IMR-90 (cell line): ENCODE results near the gene RTN3. TPM values are rescaled to one million over a fixed set of nuclear protein-coding genes. Genes with fewer than 3 reads are reported as not detected.

Source experiments
- ATAC-seq: fragments of 200-7000 bp; cut with Tn5 transposase; 2 replicates; pipeline ENCODE4 v1.9.1; 2020; ENCODE audit warnings: low read depth, mild to moderate bottlenecking, moderate library complexity
- BruUV-seq: library from RNA; stranded (reverse); fragments of 400-500 nt; replicated peaks from 2 replicates; lab custom pipeline; 2021; lab: Mats Ljungman, UMichigan
- CTCF ChIA-PET: fragments of 300-600 bp; formaldehyde crosslinking; extraction: SDS; loops from one replicate; lab custom pipeline; 2021; ENCODE audit warnings: antibody characterized with exemption; lab: Yijun Ruan, JAX
- POLR2A ChIA-PET: fragments of 300-600 bp; sonication (Branson Sonifier 250); formaldehyde crosslinking; loops from one replicate; lab custom pipeline; 2022; ENCODE audit warnings: antibody characterized with exemption; ENCODE audit not compliant: unreplicated experiment; lab: Charles Lee
- DNase-seq: peaks from one replicate; pipeline ENCODE4 v3.0.0; 2013
- H2AFZ ChIP-seq: replicated peaks from 2 replicates; pipeline ENCODE3; 2013; ENCODE audit warnings: low read length, mild to moderate bottlenecking; ENCODE audit not compliant: poor library complexity
- H2AK5ac ChIP-seq: 2 replicates; pipeline ENCODE4 v1.6.1; 2013; ENCODE audit warnings: low read depth, low read length, inconsistent platforms
- H2AK9ac ChIP-seq: replicated peaks from 2 replicates; pipeline ENCODE3; 2013; ENCODE audit warnings: mild to moderate bottlenecking, low read depth, low read length, moderate library complexity; ENCODE audit not compliant: poor library complexity
- H2BK120ac ChIP-seq: 2 replicates; pipeline ENCODE4 v1.6.1; 2013; ENCODE audit warnings: low read depth, low read length, inconsistent platforms
- H2BK15ac ChIP-seq: 3 replicates; pipeline ENCODE4 v1.6.1; 2013; ENCODE audit warnings: low read depth, low read length, inconsistent platforms
- H2BK20ac ChIP-seq: 2 replicates; pipeline ENCODE4 v1.6.1; 2013; ENCODE audit warnings: low read depth, mild to moderate bottlenecking, inconsistent platforms, low read length, moderate library complexity
- H2BK5ac ChIP-seq: 2 replicates; pipeline ENCODE4 v1.6.1; 2013; ENCODE audit warnings: mild to moderate bottlenecking, low read depth, low read length, inconsistent platforms; ENCODE audit not compliant: poor library complexity, severe bottlenecking
- H3K14ac ChIP-seq: replicated peaks from 2 replicates; pipeline ENCODE4 v1.6.1; 2013; ENCODE audit warnings: low read depth, low read length, inconsistent platforms
- H3K18ac ChIP-seq: 2 replicates; pipeline ENCODE4 v1.6.1; 2013; ENCODE audit warnings: low read depth, low read length, control low read depth
- H3K23ac ChIP-seq: 2 replicates; pipeline ENCODE4 v1.6.1; 2013; ENCODE audit warnings: low read depth, low read length, inconsistent platforms
- H3K27ac ChIP-seq: 2 replicates; pipeline ENCODE4 v1.5.1; 2013; ENCODE audit warnings: mild to moderate bottlenecking, control low read depth, low read length; ENCODE audit not compliant: insufficient read depth
- H3K27me3 ChIP-seq: 2 replicates; pipeline ENCODE4 v1.6.1; 2013; ENCODE audit warnings: low read length; ENCODE audit not compliant: control insufficient read depth, insufficient read depth
- H3K36me3 ChIP-seq: 2 replicates; pipeline ENCODE4 v1.6.1; 2013; ENCODE audit warnings: low read length, mixed read lengths; ENCODE audit not compliant: control insufficient read depth, insufficient read depth
- H3K4ac ChIP-seq: 2 replicates; pipeline ENCODE4 v1.6.1; 2013; ENCODE audit warnings: low read depth, low read length, inconsistent platforms
- H3K4me1 ChIP-seq: 2 replicates; pipeline ENCODE4 v1.6.1; 2013; ENCODE audit warnings: low read length, mixed read lengths; ENCODE audit not compliant: control insufficient read depth, insufficient read depth
- H3K4me2 ChIP-seq: 2 replicates; pipeline ENCODE4 v1.6.1; 2013; ENCODE audit warnings: low read depth, mild to moderate bottlenecking, control low read depth, low read length, moderate library complexity
- H3K4me3 ChIP-seq: 2 replicates; pipeline ENCODE4 v1.5.1; 2013; ENCODE audit warnings: low read depth, mild to moderate bottlenecking, control low read depth, low read length, moderate library complexity; ENCODE audit not compliant: insufficient read depth
- H3K56ac ChIP-seq: 2 replicates; pipeline ENCODE4 v1.6.1; 2013; ENCODE audit warnings: low read length, inconsistent platforms; ENCODE audit not compliant: insufficient read depth; ENCODE audit errors: extremely low read depth
- H3K79me1 ChIP-seq, 2 experiments: 2 replicates each; pipeline ENCODE4 v1.6.1; 2013; ENCODE audit warnings: low read length in 2 of 2, inconsistent platforms in 1 of 2, low read depth in 1 of 2
- H3K9ac ChIP-seq: 2 replicates; pipeline ENCODE4 v1.6.1; 2013; ENCODE audit warnings: low read depth, low read length, control low read depth
- H3K9me1 ChIP-seq: 2 replicates; pipeline ENCODE4 v1.6.1; 2013; ENCODE audit warnings: low read length, inconsistent platforms; ENCODE audit not compliant: insufficient read depth
- H3K9me3 ChIP-seq: 2 replicates; pipeline ENCODE4 v1.6.1; 2013; ENCODE audit warnings: low read length; ENCODE audit not compliant: control insufficient read depth, insufficient read depth
- H4K20me1 ChIP-seq: 2 replicates; pipeline ENCODE4 v1.6.1; 2013; ENCODE audit warnings: low read length, inconsistent platforms; ENCODE audit not compliant: insufficient read depth
- H4K5ac ChIP-seq: 2 replicates; pipeline ENCODE4 v1.6.1; 2013; ENCODE audit warnings: mild to moderate bottlenecking, low read depth, low read length, control low read depth
- H4K8ac ChIP-seq, 2 experiments: 2 replicates each; pipeline ENCODE4 v1.6.1; 2013; ENCODE audit warnings: low read depth in 2 of 2, low read length in 2 of 2, control low read depth in 1 of 2, inconsistent platforms in 1 of 2
- H4K91ac ChIP-seq: 2 replicates; pipeline ENCODE4 v1.6.1; 2013; ENCODE audit warnings: low read depth, low read length, inconsistent platforms; ENCODE audit not compliant: insufficient read depth
- BHLHE40 ChIP-seq: fragments of 150-350 bp; IDR thresholded peaks from 2 replicates; pipeline ENCODE4 v1.6.1; 2016; ENCODE audit warnings: mild to moderate bottlenecking, low read depth, low read length
- CEBPB ChIP-seq: IDR thresholded peaks from 2 replicates; pipeline ENCODE4 v1.6.1; 2012; ENCODE audit warnings: low read depth, low read length, improper control_type of control experiment
- CHD1 ChIP-seq: IDR thresholded peaks from 2 replicates; pipeline ENCODE4 v1.6.1; 2012; ENCODE audit warnings: low read depth, low read length, improper control_type of control experiment
- FOS ChIP-seq: fragments of 150-350 bp; IDR thresholded peaks from 2 replicates; pipeline ENCODE4 v1.6.1; 2016; ENCODE audit warnings: low read depth, low read length
- MAFK ChIP-seq: IDR thresholded peaks from 2 replicates; pipeline ENCODE4 v1.6.1; 2012; ENCODE audit warnings: low read depth, low read length, improper control_type of control experiment
- MAZ ChIP-seq: IDR thresholded peaks from 2 replicates; pipeline ENCODE4 v1.6.1; 2012; ENCODE audit warnings: low read depth, mild to moderate bottlenecking, low read length, improper control_type of control experiment, moderate library complexity, borderline replicate concordance
- NFE2L2 ChIP-seq: fragments of 150-350 bp; IDR thresholded peaks from 2 replicates; pipeline ENCODE4 v1.6.1; 2016; ENCODE audit warnings: low read depth, mild to moderate bottlenecking, low read length
- POLR2A ChIP-seq: IDR thresholded peaks from 2 replicates; pipeline ENCODE4 v1.6.1; 2012; ENCODE audit warnings: mild to moderate bottlenecking, low read depth, low read length
- RAD21 ChIP-seq: IDR thresholded peaks from 2 replicates; pipeline ENCODE4 v1.6.1; 2012; ENCODE audit warnings: low read length, improper control_type of control experiment
- RCOR1 ChIP-seq: IDR thresholded peaks from 2 replicates; pipeline ENCODE4 v1.6.1; 2012; ENCODE audit warnings: mild to moderate bottlenecking, low read length, improper control_type of control experiment; ENCODE audit not compliant: insufficient replicate concordance
- RFX5 ChIP-seq: IDR thresholded peaks from 2 replicates; pipeline ENCODE4 v1.8.0; 2012; ENCODE audit warnings: low read depth, mild to moderate bottlenecking, low read length, moderate library complexity
- SMC3 ChIP-seq: fragments of 150-350 bp; IDR thresholded peaks from 2 replicates; pipeline ENCODE4 v1.6.1; 2016; ENCODE audit warnings: low read depth, mild to moderate bottlenecking, antibody characterized with exemption, low read length, moderate library complexity
- WGBS, 2 experiments: methylation state at CpG; one replicate each; pipeline versions ENCODE4 v1.1.5 to v1.1.7; 2013; ENCODE audit warnings: missing lambda C conversion rate in 2 of 2; ENCODE audit not compliant: insufficient read length in 1 of 2; ENCODE audit errors: extremely low coverage in 2 of 2; 5-methylcytosine and 5-hydroxymethylcytosine counted together
- dilution Hi-C: fragments of 300-500 bp; cut with HindIII; formaldehyde crosslinking; loops from one replicate; pipeline ENCODE4 v1.14.3; 2018; ENCODE audit warnings: low sequenced_read_pairs; ENCODE audit not compliant: unreplicated experiment
- in situ Hi-C: fragments of 300-500 bp; cut with MboI; formaldehyde crosslinking; loops from 3 replicates; pipeline ENCODE4 v1.14.3; 2019; ENCODE audit warnings: low sequenced_read_pairs, inconsistent platforms, mixed read lengths
- intact Hi-C: fragments of 100-400 bp; cut with micrococcal nuclease; formaldehyde crosslinking; loops from 2 replicates; pipeline ENCODE4 v1.10.0; 2022
- polyA plus RNA-seq, 3 experiments: library from polyadenylated mRNA; depleted of rRNA; stranded (reverse); fragments of >200 nt; gene quantifications; 2 replicates each; pipeline ENCODE4 v1.2.3, GENCODE V29; 2012; ENCODE audit warnings: low replicate concordance in 1 of 3
- total RNA-seq: library from RNA; depleted of rRNA; stranded (reverse); fragments of >200 nt; gene quantifications from 2 replicates; pipeline ENCODE4 v1.2.3, GENCODE V29; 2012
- TF ChIP-seq, protein P1 (sequence below): conservative IDR thresholded peaks from 2 replicates; pipeline ENCODE4 v1.5.1; 2012; ENCODE audit warnings: mild to moderate bottlenecking, low read depth, low read length, improper control_type of control experiment
- TF ChIP-seq, protein P2 (sequence below): fragments of 150-350 bp; IDR thresholded peaks from 2 replicates; pipeline ENCODE4 v1.6.1; 2017; ENCODE audit warnings: mild to moderate bottlenecking, antibody characterized with exemption, low read length, low read depth

Gene RTN3
- total and polyA plus RNA-seq, 2 of the 4 experiments (the other 2 are of a cell fraction) = 31.2 to 64.6 TPM

DNA sequence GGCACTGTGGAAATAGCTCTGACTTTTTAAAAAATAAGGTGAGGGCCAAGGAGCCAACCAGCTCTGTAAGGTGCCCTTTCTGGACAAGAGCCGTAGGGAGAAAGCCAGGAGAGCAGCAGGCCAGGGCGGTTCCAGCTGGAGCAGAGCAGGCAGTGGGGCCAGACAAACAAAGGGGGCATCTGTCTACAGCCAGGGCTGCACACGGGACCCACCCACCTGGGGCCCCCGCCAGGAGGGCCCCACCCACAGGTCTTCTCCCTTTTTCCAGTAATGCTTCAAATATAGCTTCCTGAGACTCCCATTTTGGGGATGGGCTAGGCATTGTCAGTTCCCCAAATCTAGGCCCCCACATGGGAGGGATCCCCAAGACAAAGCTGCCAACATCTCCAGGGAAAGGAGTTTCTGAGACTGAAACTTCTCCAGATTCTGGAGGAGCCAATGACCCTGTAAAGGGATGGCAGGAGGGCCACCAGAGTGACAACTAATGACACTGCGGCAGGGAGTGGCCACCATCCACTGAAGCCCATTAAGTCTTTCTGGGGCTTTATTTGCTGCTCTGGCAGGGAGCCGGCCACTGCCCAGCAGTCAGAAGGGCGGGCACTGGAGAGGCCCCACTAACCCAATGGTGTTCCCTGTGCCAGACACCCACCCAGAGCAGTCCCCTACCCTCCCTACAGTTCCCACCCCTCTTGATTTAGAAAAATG is 85.4 kb downstream of the RTN3 start (continued):
- TF ChIP-seq CEBPB (no peak), RFX5 (no peak)

DNA sequence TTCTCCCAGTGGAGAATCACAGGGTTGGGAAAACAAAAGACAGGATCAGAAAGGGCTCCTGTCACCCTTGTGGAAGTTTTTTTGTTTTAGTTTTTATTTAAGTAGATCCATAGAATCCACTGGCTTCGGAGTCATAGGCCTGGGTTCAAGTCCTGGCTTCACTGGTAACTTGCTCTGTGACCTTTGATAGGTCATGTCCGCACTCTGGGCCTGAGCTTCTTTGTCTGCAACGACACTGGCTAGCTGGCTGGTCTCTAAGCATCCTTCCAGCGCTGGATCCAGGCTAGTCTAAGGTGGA is 85.9 kb downstream of the RTN3 start:
- Histone ChIP-seq H4K20me1 (peaks cover 25% of the 10 kb centered on the region), H2BK120ac (no peak overlapping the region), H3K27me3 (no peaks in the 10 kb centered on the region), H3K4ac (peak overlapping the region; percentile 6), H3K4me3 (peak overlapping the region; percentile 59), H3K4me1 (peaks cover 15% of the 10 kb centered on the region), H3K23ac (peak overlapping the region; percentile 5; the same call in 1 of the 2 replicates), H2AFZ (no peak overlapping the region), H3K9me1 (peaks cover 7% of the 10 kb centered on the region), H4K91ac (no peak overlapping the region), H3K79me1 (peaks cover 7 to 35% of the 10 kb centered on the region in 2 experiments), H3K14ac (0 out of 2 replicates have a peak overlapping the region, but pooled peaks have one; percentile 1), H2BK20ac (no peak overlapping the region), H3K9me3 (no peaks in the 10 kb centered on the region), H3K18ac (no peak overlapping the region), H2BK5ac (no peak overlapping the region), H3K36me3 (peaks cover 21% of the 10 kb centered on the region), H3K9ac (peak overlapping the region; percentile 48), H4K5ac (no peak overlapping the region), H3K27ac (peak overlapping the region; percentile 11; the same call in 1 of the 2 replicates), H4K8ac (no peak overlapping the region; a peak in 1 of 4 replicates), H2BK15ac (no peak overlapping the region), H3K4me2 (peak overlapping the region; percentile 75), H2AK9ac (peak overlapping the region; percentile 84), H3K56ac (no peak overlapping the region), H2AK5ac (peak overlapping the region; percentile 7; the same call in 1 of the 2 replicates)
- ChIA-PET POLR2A (interaction anchor here (0.6 kb wide), 1 partner anchor 1468 kb away, joined by 8 read pairs; the partner anchor contains the start of gene SCGB1D4), CTCF (interaction anchor here (1.2 to 1.7 kb wide), 4 partner anchors 69 to 179 kb away, joined by 4 to 5 read pairs (median 4); partner anchors contain the start of genes ATL3 and MARK2)
- no TSS peak for BruUV-seq
- ATAC-seq (no peak; the same call in 1 of the 2 replicates), DNase-seq (no peak)
- WGBS, 2 experiments = 0% methylated on average over 3 of the region's 4 CpGs; no CpG with 5 or more reads in 1 of the 2 experiments
- dilution Hi-C loops (no loop called here), intact Hi-C loops (no loop called here), in situ Hi-C loops (loop anchor here (10.0 kb wide), 1 partner anchor 178 kb away; no protein-coding TSS in a partner anchor)
- TF ChIP-seq BHLHE40 (no peak), CEBPB (no peak), CHD1 (no peak), FOS (no peak), SMC3 (no peak), MAFK (no peak), MAZ (no peak), POLR2A (no peak), RCOR1 (no peak), NFE2L2 (no peak), RAD21 (no peak)
- TF ChIP-seq, protein P1, sequence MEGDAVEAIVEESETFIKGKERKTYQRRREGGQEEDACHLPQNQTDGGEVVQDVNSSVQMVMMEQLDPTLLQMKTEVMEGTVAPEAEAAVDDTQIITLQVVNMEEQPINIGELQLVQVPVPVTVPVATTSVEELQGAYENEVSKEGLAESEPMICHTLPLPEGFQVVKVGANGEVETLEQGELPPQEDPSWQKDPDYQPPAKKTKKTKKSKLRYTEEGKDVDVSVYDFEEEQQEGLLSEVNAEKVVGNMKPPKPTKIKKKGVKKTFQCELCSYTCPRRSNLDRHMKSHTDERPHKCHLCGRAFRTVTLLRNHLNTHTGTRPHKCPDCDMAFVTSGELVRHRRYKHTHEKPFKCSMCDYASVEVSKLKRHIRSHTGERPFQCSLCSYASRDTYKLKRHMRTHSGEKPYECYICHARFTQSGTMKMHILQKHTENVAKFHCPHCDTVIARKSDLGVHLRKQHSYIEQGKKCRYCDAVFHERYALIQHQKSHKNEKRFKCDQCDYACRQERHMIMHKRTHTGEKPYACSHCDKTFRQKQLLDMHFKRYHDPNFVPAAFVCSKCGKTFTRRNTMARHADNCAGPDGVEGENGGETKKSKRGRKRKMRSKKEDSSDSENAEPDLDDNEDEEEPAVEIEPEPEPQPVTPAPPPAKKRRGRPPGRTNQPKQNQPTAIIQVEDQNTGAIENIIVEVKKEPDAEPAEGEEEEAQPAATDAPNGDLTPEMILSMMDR = no peak
- TF ChIP-seq, protein P2, sequence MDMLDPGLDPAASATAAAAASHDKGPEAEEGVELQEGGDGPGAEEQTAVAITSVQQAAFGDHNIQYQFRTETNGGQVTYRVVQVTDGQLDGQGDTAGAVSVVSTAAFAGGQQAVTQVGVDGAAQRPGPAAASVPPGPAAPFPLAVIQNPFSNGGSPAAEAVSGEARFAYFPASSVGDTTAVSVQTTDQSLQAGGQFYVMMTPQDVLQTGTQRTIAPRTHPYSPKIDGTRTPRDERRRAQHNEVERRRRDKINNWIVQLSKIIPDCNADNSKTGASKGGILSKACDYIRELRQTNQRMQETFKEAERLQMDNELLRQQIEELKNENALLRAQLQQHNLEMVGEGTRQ = no peak
